C4-2B (cell line): ENCODE results near the gene LIPN.

Experiments used
- ZFX ChIP-seq: fragments of 450-650 bp; IDR thresholded peaks from 2 replicates; pipeline ENCODE4 v1.6.1; 2017
- TF ChIP-seq, protein P1 (sequence below): fragments of 450-650 bp; conservative IDR thresholded peaks from 2 replicates; pipeline ENCODE4 v1.5.1; 2017; ENCODE audit warnings: mild to moderate bottlenecking

GRCh38 chr10:88742448-88742847, 17.4 kb upstream of the LIPN start:
- TF ChIP-seq, protein P1, sequence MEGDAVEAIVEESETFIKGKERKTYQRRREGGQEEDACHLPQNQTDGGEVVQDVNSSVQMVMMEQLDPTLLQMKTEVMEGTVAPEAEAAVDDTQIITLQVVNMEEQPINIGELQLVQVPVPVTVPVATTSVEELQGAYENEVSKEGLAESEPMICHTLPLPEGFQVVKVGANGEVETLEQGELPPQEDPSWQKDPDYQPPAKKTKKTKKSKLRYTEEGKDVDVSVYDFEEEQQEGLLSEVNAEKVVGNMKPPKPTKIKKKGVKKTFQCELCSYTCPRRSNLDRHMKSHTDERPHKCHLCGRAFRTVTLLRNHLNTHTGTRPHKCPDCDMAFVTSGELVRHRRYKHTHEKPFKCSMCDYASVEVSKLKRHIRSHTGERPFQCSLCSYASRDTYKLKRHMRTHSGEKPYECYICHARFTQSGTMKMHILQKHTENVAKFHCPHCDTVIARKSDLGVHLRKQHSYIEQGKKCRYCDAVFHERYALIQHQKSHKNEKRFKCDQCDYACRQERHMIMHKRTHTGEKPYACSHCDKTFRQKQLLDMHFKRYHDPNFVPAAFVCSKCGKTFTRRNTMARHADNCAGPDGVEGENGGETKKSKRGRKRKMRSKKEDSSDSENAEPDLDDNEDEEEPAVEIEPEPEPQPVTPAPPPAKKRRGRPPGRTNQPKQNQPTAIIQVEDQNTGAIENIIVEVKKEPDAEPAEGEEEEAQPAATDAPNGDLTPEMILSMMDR = no peak
- TF ChIP-seq ZFX = no peak
